Small intestine (tissue), 16 donors: ENCODE data around the gene IL17RD. TPM values are rescaled to one million over a fixed set of nuclear protein-coding genes. Genes with fewer than 3 reads are reported as not detected.

ENCODE experiments used
- DNase-seq, 2 donors: peaks; one replicate each; pipeline versions ENCODE4 v3.0.0 to v3.0.0-alpha.2; 2013
- FAIRE-seq: peaks from 2 replicates; lab custom pipeline; 2012; peaks lifted over from hg19 to GRCh38; lab: Jason Lieb, UNC
- H3K27ac ChIP-seq, 3 donors: one replicate each; pipeline ENCODE4 v1.5.1; 2013; ENCODE audit warnings: low read length in 2 of 3, mild to moderate bottlenecking in 2 of 3, control low read depth in 1 of 3, inconsistent platforms in 1 of 3, low read depth in 1 of 3, moderate library complexity in 1 of 3
- H3K27me3 ChIP-seq, 3 donors: one replicate each; pipeline ENCODE4 v1.6.1; 2013; ENCODE audit warnings: low read length in 3 of 3, inconsistent platforms in 1 of 3; ENCODE audit not compliant: control insufficient read depth in 3 of 3, insufficient read depth in 3 of 3
- H3K36me3 ChIP-seq, 3 donors: one replicate each; pipeline ENCODE4 v1.6.1; 2013; ENCODE audit warnings: low read length in 3 of 3, inconsistent platforms in 1 of 3, low read depth in 1 of 3, mild to moderate bottlenecking in 1 of 3, moderate library complexity in 1 of 3; ENCODE audit not compliant: control insufficient read depth in 3 of 3, insufficient read depth in 2 of 3
- H3K4me1 ChIP-seq, 3 donors: one replicate each; pipeline ENCODE4 v1.6.1; 2013; ENCODE audit warnings: low read length in 2 of 3, inconsistent platforms in 1 of 3, low read depth in 1 of 3, mild to moderate bottlenecking in 1 of 3, moderate library complexity in 1 of 3; ENCODE audit not compliant: control insufficient read depth in 3 of 3, insufficient read depth in 2 of 3
- H3K4me3 ChIP-seq, 3 donors: one replicate each; pipeline ENCODE4 v1.5.1; 2013; ENCODE audit warnings: low read length in 3 of 3, control low read depth in 1 of 3, inconsistent platforms in 1 of 3, low read depth in 1 of 3, mild to moderate bottlenecking in 1 of 3, moderate library complexity in 1 of 3
- H3K9me3 ChIP-seq, 2 donors: one replicate each; pipeline ENCODE4 v1.6.1; 2013; ENCODE audit warnings: low read depth in 1 of 2, low read length in 1 of 2; ENCODE audit not compliant: control insufficient read depth in 2 of 2, insufficient read depth in 1 of 2
- WGBS, 3 donors: extraction: QIAGEN DNeasy Blood & Tissue Kit; methylation state at CpG; one replicate each; pipeline ENCODE4 v1.1.7; 2013; 5-methylcytosine and 5-hydroxymethylcytosine counted together
- long read RNA-seq, 10 donors: transcript quantifications; one replicate each; lab custom pipeline, GENCODE V29; 2026
- polyA plus RNA-seq, 4 donors: library from polyadenylated mRNA; stranded (reverse) in 3 of 4; unstranded in 1 of 4; fragments of 200-250 nt in 3 of 4; fragments of 120-200 nt in 1 of 4; gene quantifications; one replicate each; pipeline versions ENCODE4 v1.2.1 to v1.2.3, GENCODE V29; 2013
- donor health status: healthy with polysubstance abuse.
- donor health status: control.
- donor health status: control.
- donor health status: Bipolar disorder and iron deficiency.
- donor health status: healthy.

IL17RD gene
- 1 to 10 TPM in 1 of 4 donors, under 1 TPM in 1, not detected in 2; 0.87 to 1.5 TPM for polyA plus RNA-seq
- long read RNA-seq, donor 1, result 0 reads
- long read RNA-seq, donor 2, result 0 reads
- long read RNA-seq, donor 3, result 0 reads
- long read RNA-seq, donor 4, result 0 reads
- long read RNA-seq, donor 5, result 0 reads
- long read RNA-seq, donor 6, result 0 reads
- long read RNA-seq, donor 7, result 0 reads
- long read RNA-seq, donor 8, result 0 reads
- long read RNA-seq, donor 9, result 0 reads
- long read RNA-seq, donor 10, full-length matches to known transcripts, result 2 of 2 reads
- long read RNA-seq, donor 10, partial matches to known transcripts, result 0 of 2 reads
- long read RNA-seq, donor 10, other reads (novel, unspliced or antisense), result 0 of 2 reads

DNA sequence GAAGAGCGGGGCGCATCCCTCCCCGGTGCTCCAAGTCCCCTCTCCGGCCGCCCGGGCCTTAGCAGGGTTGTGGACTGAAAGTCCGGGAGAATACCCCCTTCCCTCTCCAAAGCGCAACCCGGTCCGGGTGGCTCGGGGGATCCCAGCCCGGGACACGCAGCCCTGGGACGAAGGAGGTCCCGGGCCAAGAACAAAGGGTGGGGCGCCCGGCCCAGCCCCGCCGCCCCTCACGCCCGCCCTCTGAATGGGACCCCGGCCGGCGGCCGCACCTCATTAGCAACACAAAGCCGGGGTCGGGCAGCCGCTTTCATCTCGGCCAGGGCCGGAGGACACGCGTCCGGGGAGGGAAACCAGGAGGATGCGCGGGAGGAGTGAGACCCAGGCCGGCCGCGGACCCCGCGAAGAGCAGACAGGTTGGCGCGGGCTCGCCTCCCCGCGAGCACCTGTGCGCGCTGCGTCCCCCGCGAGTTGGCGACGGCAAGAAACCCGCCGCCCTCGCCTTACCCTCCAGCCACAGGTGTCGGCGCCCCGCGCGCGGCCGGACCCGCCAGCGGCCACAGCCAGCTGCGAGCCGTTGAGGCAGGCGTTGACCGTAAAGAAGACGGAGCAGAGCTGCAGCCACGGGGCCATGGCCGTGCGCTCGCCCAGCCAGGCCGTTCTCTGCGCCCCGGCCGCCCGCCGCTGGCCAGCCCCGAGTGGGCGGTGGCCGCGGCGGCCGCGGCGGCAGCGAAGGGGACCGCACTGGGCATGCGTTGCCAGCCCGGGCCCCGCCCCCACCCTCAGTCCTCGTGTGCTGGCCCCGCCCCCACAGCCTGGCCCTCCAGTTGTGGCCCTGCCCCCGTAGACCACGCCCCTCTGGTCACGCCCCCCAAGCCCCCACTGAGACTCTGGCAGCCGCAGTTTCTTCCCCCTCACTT is at the start of gene IL17RD:
Gene IL17RD, minus strand, starts transcription at position 697 of the 917 bp plus-strand sequence. Its CDS starts 67 bp downstream, at position 630.
- Histone ChIP-seq H3K4me1 (peaks cover 0 to 9% (median 0%) of the 10 kb centered on the region in 3 donors), H3K9me3 (no peaks in the 10 kb centered on the region), H3K27me3 (peaks cover 7 to 26% (median 9%) of the 10 kb centered on the region in 3 donors), H3K4me3 (peak within 1 kb of the TSS; percentile 33 to 63 (median 52)), H3K27ac (no peak within 1 kb of the TSS), H3K36me3 (no peaks in the 10 kb centered on the region)
- FAIRE-seq (no peak), DNase-seq (peak; percentile 51 to 83)
- 0 to 1% (median 1%) methylated on average over 65 to 98 of the region's 98 CpGs for WGBS, 3 donors

DNA sequence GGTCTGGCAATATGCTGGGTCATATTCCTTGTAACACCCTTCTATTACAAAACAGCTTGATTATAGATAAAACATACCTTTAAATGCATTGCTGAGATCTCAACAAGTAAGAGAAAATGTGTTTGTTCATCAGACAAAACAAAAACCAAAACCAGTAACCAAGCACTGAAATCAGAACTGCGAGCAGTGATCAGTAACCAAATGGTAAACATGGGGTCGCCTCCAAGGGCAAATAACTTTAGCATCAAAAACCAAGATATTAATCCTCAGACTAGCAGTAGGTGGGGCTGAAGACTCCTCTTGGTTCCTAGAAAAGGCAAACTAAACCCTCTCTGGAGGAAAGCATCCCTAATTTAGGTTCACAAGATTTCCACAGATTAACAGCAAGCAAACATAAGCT is 41.3 kb upstream of the IL17RD start:
- Histone ChIP-seq H3K4me3 (no peak overlapping the region), H3K27ac (no peak overlapping the region), H3K36me3 (no peaks in the 10 kb centered on the region), H3K9me3 (no peaks in the 10 kb centered on the region), H3K4me1 (no peaks in the 10 kb centered on the region), H3K27me3 (no peaks in the 10 kb centered on the region)
- WGBS, 3 donors, result 87 to 95% (median 87%) methylated on average over 2 of the region's 2 CpGs
- no peak for DNase-seq
- FAIRE-seq, result no peak

DNA sequence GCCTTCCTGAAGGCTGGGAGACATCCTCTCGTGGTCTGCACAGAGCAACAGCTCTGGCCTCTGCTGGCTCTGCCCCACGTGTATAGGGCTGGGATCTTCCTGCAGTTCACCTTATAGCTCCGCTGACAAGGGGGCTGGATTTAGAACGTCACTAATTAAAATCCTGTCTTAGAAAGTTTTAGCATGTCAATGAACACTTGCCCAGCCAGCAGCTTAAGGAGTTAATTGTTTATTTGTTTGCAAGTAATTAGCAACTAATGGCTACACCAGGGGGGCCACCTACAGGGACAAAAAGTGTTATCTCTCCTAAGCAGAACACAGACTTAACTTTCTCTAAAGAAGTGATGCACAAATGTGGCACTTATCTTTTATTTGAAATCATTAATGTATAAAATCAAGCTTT is 34.7 kb upstream of the IL17RD start, which contains the start of gene HESX1:
Gene HESX1, minus strand, starts transcription at position 84 of the 403 bp plus-strand sequence. Its CDS starts 60 bp downstream, at position 24.
- Histone ChIP-seq H3K4me3 (no peak within 1 kb of the TSS), H3K36me3 (no peaks in the 10 kb centered on the region), H3K4me1 (no peaks in the 10 kb centered on the region), H3K27me3 (no peaks in the 10 kb centered on the region), H3K27ac (no peak within 1 kb of the TSS), H3K9me3 (no peaks in the 10 kb centered on the region)
- FAIRE-seq (no peak), DNase-seq (no peak)
- 65 to 86% (median 82%) methylated on average over 4 of the region's 4 CpGs for WGBS, 3 donors

DNA sequence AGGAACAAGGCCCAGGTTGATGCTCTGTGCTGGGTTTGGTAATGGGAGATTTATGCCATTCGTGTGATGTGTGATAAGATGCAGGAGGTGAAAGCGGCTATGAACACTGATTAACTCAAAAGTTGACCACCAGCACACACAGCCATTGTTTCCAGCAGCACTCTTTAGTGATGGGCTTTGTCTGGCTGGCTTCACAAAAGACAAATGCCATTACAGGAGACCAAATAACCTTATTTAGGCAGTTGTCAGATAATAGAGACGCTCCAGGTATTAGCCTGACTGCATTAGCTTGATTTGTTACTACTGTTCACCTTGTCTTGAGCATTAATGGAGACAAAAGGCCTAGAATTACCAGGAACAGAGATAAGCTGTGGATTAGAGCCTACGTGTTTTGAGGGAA is 29.5 kb upstream of the IL17RD start:
- Histone ChIP-seq H3K9me3 (no peaks in the 10 kb centered on the region), H3K36me3 (no peaks in the 10 kb centered on the region), H3K4me1 (no peaks in the 10 kb centered on the region), H3K27ac (no peak overlapping the region), H3K27me3 (no peaks in the 10 kb centered on the region), H3K4me3 (no peak overlapping the region)
- no peak for FAIRE-seq
- WGBS, 3 donors, result 82 to 84% (median 82%) methylated on average over 4 of the region's 4 CpGs
- no peak for DNase-seq

DNA sequence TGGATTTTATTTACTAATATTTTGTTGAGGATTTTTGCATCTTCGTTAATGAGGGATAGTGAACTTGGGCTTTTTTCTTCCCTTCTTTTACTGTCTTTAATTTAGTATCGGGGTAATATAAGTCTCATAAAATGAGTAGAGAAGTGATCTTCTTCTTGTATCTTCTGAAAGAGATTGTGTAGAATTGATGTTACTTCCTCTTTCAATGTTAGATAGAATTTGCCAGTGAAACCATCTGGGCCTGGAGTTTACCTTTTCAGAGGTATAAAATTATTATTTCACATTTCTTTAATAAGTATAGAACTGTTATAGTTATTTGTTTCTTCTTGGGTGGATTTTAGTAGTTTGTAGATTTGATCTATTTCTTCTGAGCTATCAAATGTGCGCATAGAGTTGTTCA is 26.9 kb upstream of the IL17RD start:
- FAIRE-seq (no peak), DNase-seq (no peak)
- H3K4me1 ChIP-seq, result no peaks in the 10 kb centered on the region
- H3K27me3 ChIP-seq, result no peaks in the 10 kb centered on the region
- no peak overlapping the region for H3K27ac ChIP-seq
- H3K9me3 ChIP-seq, result no peaks in the 10 kb centered on the region
- no peak overlapping the region for H3K4me3 ChIP-seq
- no peaks in the 10 kb centered on the region for H3K36me3 ChIP-seq
- WGBS, 3 donors, result 89 to 93% (median 93%) methylated on average over 3 of the region's 3 CpGs

DNA sequence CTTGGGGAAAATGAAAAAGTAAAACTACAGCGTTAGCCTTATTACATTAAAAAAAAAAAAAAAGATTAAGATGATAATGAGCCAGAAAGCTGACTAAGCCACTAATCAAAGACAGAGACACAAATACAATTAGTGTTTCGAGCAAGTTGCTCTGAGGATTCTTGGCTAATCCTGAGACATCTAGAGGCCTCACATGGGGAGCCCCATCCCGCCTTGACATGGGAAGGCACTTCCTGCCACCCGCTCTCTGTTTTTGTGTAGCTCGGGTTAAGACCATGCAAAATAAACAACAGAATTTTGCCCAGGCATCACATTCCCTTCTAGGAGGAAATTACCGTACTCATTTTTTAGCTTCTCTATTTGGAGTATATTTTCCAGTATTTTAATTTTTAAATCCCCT is 19.4 kb upstream of the IL17RD start:
- WGBS, 3 donors, result 56 to 63% (median 57%) methylated on average over 6 of the region's 6 CpGs
- H3K4me3 ChIP-seq, result no peak overlapping the region
- H3K9me3 ChIP-seq, result no peaks in the 10 kb centered on the region
- H3K36me3 ChIP-seq, result no peaks in the 10 kb centered on the region
- FAIRE-seq (no peak), DNase-seq (no peak)
- peaks cover 0 to 3% (median 0%) of the 10 kb centered on the region in 3 donors for H3K27me3 ChIP-seq
- H3K4me1 ChIP-seq, result no peaks in the 10 kb centered on the region
- H3K27ac ChIP-seq, result no peak overlapping the region

DNA sequence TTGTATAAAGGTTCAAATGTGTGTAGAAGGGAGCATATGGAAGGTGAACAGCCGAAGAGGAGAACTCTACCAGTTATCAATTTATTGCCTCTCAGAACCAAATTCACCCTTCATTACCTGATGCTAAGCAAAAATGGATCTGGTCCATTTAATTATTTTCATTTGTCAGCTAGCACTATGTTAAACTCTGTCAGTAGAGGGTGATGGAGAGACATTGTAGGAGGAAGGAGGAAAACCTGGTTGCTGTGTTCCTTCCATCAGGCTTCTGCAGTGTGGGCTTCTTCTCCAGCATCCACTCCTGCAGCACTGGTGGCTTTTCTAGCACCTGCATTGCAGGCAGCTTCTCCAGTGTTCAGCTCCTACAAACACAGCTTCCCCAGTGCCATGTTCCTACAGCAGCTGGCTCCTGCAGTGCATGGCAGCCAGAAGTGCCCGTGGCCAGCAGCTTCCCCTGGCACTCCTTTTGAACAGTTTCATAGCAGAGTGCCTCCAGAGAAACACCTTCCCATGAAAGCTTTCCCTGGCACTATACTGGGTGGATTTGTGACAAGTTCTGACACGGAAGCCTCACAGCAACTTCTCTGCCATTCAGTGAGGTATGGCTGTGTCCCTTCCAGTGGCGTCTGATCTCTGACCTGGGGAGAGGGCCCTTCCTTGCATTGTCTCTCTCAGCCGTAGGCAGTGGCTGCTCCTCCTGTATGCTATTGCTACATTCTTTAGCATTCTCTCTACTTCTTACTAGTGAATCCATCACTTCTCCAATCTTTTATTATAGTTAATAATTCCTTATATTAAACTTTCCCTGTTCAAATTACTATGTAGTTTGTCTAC is 14.6 kb upstream of the IL17RD start:
- Histone ChIP-seq H3K4me1 (no peaks in the 10 kb centered on the region), H3K27ac (no peak overlapping the region), H3K9me3 (no peaks in the 10 kb centered on the region), H3K27me3 (peaks cover 0 to 2% (median 0%) of the 10 kb centered on the region in 3 donors), H3K4me3 (no peak overlapping the region), H3K36me3 (no peaks in the 10 kb centered on the region)
- peak in 1 of 2 donors; percentile 13 for DNase-seq
- 64 to 83% (median 76%) methylated on average over 5 of the region's 5 CpGs for WGBS, 3 donors
- FAIRE-seq, result no peak

DNA sequence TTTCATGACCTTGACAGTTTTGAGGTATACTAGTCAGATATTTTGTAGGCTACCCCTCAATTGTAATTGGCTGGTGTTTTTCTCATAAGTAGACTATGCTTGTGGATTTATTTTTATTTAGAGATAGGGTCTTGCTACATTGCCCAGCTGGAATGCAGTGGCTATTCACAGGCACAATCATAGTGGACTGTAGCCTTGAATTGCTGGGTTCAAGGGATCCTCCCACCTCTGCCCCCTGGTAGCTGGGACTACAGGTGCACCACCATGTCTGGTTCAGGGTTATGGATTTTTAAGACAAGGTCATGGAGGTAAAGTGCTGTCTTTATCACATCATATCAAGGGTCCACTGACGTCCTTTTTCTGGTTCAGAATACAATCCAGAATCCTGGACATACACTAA is 10.9 kb upstream of the IL17RD start:
- no peak for DNase-seq
- no peak for FAIRE-seq
- Histone ChIP-seq H3K27ac (no peak overlapping the region), H3K27me3 (no peaks in the 10 kb centered on the region), H3K36me3 (no peaks in the 10 kb centered on the region), H3K9me3 (no peaks in the 10 kb centered on the region), H3K4me1 (no peaks in the 10 kb centered on the region), H3K4me3 (no peak overlapping the region)
- 31 to 48% (median 48%) methylated on average over 1 of the region's 1 CpG for WGBS, 3 donors
